GM12891 (cell line): ENCODE data around the gene TOP1.

Experiments
- PAX5 ChIP-seq: IDR thresholded peaks from 2 replicates; pipeline ENCODE4 v1.6.1; 2011; ENCODE audit warnings: low read length, moderate library complexity, mild to moderate bottlenecking; ENCODE audit not compliant: insufficient read depth, severe bottlenecking
- POLR2A ChIP-seq: IDR thresholded peaks from 2 replicates; pipeline ENCODE4 v1.6.1; 2011; ENCODE audit warnings: low read depth, low read length, control low read depth

GRCh38 chr20:40982415-40983145, 46.0 kb upstream of the TOP1 start:
- TF ChIP-seq PAX5 (no peak), POLR2A (no peak)
